DOHH2 (cell line): ENCODE data around the gene RPL35.

Source experiments
- CTCF ChIP-seq: fragments of 200-600 bp; sonication (generic); IDR thresholded peaks from one replicate; pipeline ENCODE4 v1.5.1; 2014; ENCODE audit warnings: antibody characterized with exemption, mild to moderate bottlenecking, low read depth, low read length; ENCODE audit not compliant: poor library complexity, severe bottlenecking
- EZH2phosphoT487 ChIP-seq: fragments of 200-600 bp; sonication (generic); IDR thresholded peaks from 2 replicates; pipeline ENCODE4 v1.6.1; 2017; ENCODE audit warnings: borderline replicate concordance, mild to moderate bottlenecking, antibody characterized with exemption, low read length, moderate library complexity, mixed read lengths

DNA sequence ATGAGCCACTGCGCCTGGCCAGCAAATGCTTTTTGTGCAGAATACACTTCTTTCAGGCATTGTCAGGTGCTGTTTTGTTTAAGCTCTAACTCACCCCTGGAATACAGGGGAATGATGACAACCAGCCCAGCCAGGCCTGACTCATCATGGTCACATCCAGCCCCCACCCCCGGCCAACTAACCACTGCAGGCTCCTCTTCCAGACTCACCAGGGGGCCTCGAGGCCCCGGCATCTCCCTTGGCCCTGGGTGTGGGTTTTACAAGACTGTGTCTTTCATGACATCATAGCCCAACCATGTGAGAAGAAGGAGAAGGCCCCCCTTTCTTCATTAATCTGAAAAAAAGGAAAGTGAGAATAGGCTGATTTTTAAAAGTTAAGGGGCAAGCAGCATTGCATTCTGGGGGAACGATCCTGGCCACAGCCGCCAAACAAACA, 49.3 kb downstream of the RPL35 start:
- no peak for TF ChIP-seq CTCF
- TF ChIP-seq EZH2phosphoT487: no peak
